ENCODE results near the gene CRYBG1. TPM values are rescaled to one million over a fixed set of nuclear protein-coding genes. Genes with fewer than 3 reads are reported as not detected.

Gene CRYBG1
- total and polyA plus RNA-seq, 2 of the 13 experiments (the other 11 are each of a cell fraction or from before 2014, with no cell fraction given), result 10.1 to 21.9 TPM

GRCh38 chr6:106450653-106451052 lies 90.1 kb downstream of the CRYBG1 start:
- no peaks in the 10 kb centered on the region for H4K20me1 ChIP-seq (ENCODE audit: insufficient read depth, low read length)
- no peaks in the 10 kb centered on the region for H3K36me3 ChIP-seq (replicated peaks in 1 of 2; ENCODE audit: control insufficient read depth in 1 of 2, insufficient read depth in 2 of 2, low read length in 2 of 2)
- no peak overlapping the region for H3K27ac ChIP-seq (ENCODE audit: extremely low read length, insufficient read depth, low read length)
- ChIA-PET CTCF (ENCODE audit: low intra/inter-chr PET ratio, low total read pairs) (no interaction called here), POLR2A (no interaction called here)
- H3K9me3 ChIP-seq (ENCODE audit: low read length), result no peaks in the 10 kb centered on the region
- H3K27me3 ChIP-seq (ENCODE audit: control insufficient read depth in 1 of 2, insufficient read depth in 2 of 2, low read length in 2 of 2), result no peaks in the 10 kb centered on the region
- WGBS (ENCODE audit: low lambda C conversion rate), result 18% methylated on average over 2 of the region's 2 CpGs
- intact Hi-C loops (cut with micrococcal nuclease; ENCODE audit: unreplicated experiment) (no loop called here), in situ Hi-C loops (cut with HindIII; ENCODE audit: extremely low pct_ligation_motif_present, low pct_unique_long_range_greater_than_20kb) (no loop called here)
- H3K9ac ChIP-seq (ENCODE audit: insufficient read depth, low read depth, low read length), result no peak overlapping the region
- no peak for FAIRE-seq
- H3K4me1 ChIP-seq (ENCODE audit: insufficient read depth, low read length), result peaks cover 30% of the 10 kb centered on the region
- no peaks in the 10 kb centered on the region for H3K79me2 ChIP-seq (ENCODE audit: insufficient read depth, low read length)
- H2AFZ ChIP-seq (ENCODE audit: low read length), result no peak overlapping the region
- DNase-seq (ENCODE audit: low spot score), result no peak
- TF ChIP-seq ZNF33B (CRISPR knock-in tag; IDR thresholded peaks at IDR 0.05), result no peak
- no peak for TF ChIP-seq ZNF619 (CRISPR knock-in tag; IDR thresholded peaks at IDR 0.05)
- no peak for TF ChIP-seq HOMEZ (CRISPR knock-in tag; IDR thresholded peaks at IDR 0.05; ENCODE audit: low read depth)
- TF ChIP-seq TRIM22 (IDR thresholded peaks at IDR 0.05), result no peak
- no peak for TF ChIP-seq NRL (CRISPR knock-in tag; IDR thresholded peaks at IDR 0.05; ENCODE audit: borderline replicate concordance)
- no peak for TF ChIP-seq GTF3A (CRISPR knock-in tag; conservative IDR thresholded peaks at IDR 0.05)
- no peak for TF ChIP-seq ZNF788 (CRISPR knock-in tag; IDR thresholded peaks at IDR 0.05; ENCODE audit: borderline replicate concordance)
- no peak for TF ChIP-seq ZBED4 (CRISPR knock-in tag; IDR thresholded peaks at IDR 0.05; ENCODE audit: borderline replicate concordance)
- no peak for TF ChIP-seq ZNF260 (CRISPR knock-in tag; IDR thresholded peaks at IDR 0.05; ENCODE audit: borderline replicate concordance, low read depth)
- no peak for TF ChIP-seq GLI4 (CRISPR knock-in tag; IDR thresholded peaks at IDR 0.05; ENCODE audit: borderline replicate concordance)
- no peak for TF ChIP-seq DPF2 (CRISPR knock-in tag; IDR thresholded peaks at IDR 0.05; ENCODE audit: borderline replicate concordance, low read depth)
- no peak for TF ChIP-seq ARHGAP35 (CRISPR knock-in tag; IDR thresholded peaks at IDR 0.05; ENCODE audit: borderline replicate concordance)
- no peak for TF ChIP-seq THAP8 (CRISPR knock-in tag; IDR thresholded peaks at IDR 0.05; ENCODE audit: borderline replicate concordance)
- no peak for TF ChIP-seq ZFP1 (CRISPR knock-in tag; IDR thresholded peaks at IDR 0.05)
- H3K4me3 ChIP-seq (replicated peaks in 1 of 3; ENCODE audit: insufficient read depth in 1 of 3, low read depth in 2 of 3, low read length in 3 of 3), result no peak overlapping the region
- H3K4me2 ChIP-seq (ENCODE audit: low read depth, low read length), result no peak overlapping the region
- ATAC-seq, result no peak
- no TSS peak for BruUV-seq (replicated peaks)
